Measurements from ENCODE around the gene ZNF154. TPM values are rescaled to one million over a fixed set of nuclear protein-coding genes. Genes with fewer than 3 reads are reported as not detected.

Gene ZNF154
- polyA plus RNA-seq, 1 experiment = 1.5 TPM

GRCh38 chr19:57719901-57720519 lies 11.0 kb upstream of the ZNF154 start:
- CTCF ChIA-PET = no interaction called here
- TF ChIP-seq CTCF (IDR thresholded peaks at IDR 0.05; ENCODE audit: insufficient read depth, low read depth, low read length) = no peak
- no peak for DNase-seq (ENCODE audit: low read depth)
- no peak overlapping the region for H3K4me3 ChIP-seq (ENCODE audit: low read depth, low read length)
- no peaks in the 10 kb centered on the region for H3K27me3 ChIP-seq (ENCODE audit: control insufficient read depth, insufficient read depth, low read length)
- POLR2A ChIA-PET = no interaction called here
- H3K36me3 ChIP-seq (ENCODE audit: control insufficient read depth, insufficient read depth, low read length) = peaks cover 28% of the 10 kb centered on the region

GRCh38 chr19:57719424-57719823 lies 10.4 kb upstream of the ZNF154 start:
- TF ChIP-seq CTCF (IDR thresholded peaks at IDR 0.05; ENCODE audit: insufficient read depth, low read depth, low read length) = no peak
- H3K36me3 ChIP-seq (ENCODE audit: control insufficient read depth, insufficient read depth, low read length) = peaks cover 28% of the 10 kb centered on the region
- no peaks in the 10 kb centered on the region for H3K27me3 ChIP-seq (ENCODE audit: control insufficient read depth, insufficient read depth, low read length)
- H3K4me3 ChIP-seq (ENCODE audit: low read depth, low read length) = no peak overlapping the region
- POLR2A ChIA-PET = no interaction called here
- DNase-seq (ENCODE audit: low read depth) = no peak
- CTCF ChIA-PET = no interaction called here

GRCh38 chr19:57712222-57712621 lies 3.2 kb upstream of the ZNF154 start:
- no peak for TF ChIP-seq CTCF (IDR thresholded peaks at IDR 0.05; ENCODE audit: insufficient read depth, low read depth, low read length)
- H3K36me3 ChIP-seq (ENCODE audit: control insufficient read depth, insufficient read depth, low read length) = no peaks in the 10 kb centered on the region
- no peaks in the 10 kb centered on the region for H3K27me3 ChIP-seq (ENCODE audit: control insufficient read depth, insufficient read depth, low read length)
- ChIA-PET CTCF (no interaction called here), POLR2A (no interaction called here)
- no peak for DNase-seq (ENCODE audit: low read depth)
- H3K4me3 ChIP-seq (ENCODE audit: low read depth, low read length) = no peak overlapping the region

GRCh38 chr19:57709616-57710015 lies 612 bp upstream of the ZNF154 start:
- no peak for TF ChIP-seq CTCF (IDR thresholded peaks at IDR 0.05; ENCODE audit: insufficient read depth, low read depth, low read length)
- no peak overlapping the region for H3K4me3 ChIP-seq (ENCODE audit: low read depth, low read length)
- CTCF ChIA-PET = no interaction called here
- POLR2A ChIA-PET = interaction anchor here (1.0 kb wide), 1 partner anchor 17 kb away, joined by 3 read pairs; no protein-coding TSS in a partner anchor
- H3K27me3 ChIP-seq (ENCODE audit: control insufficient read depth, insufficient read depth, low read length) = no peaks in the 10 kb centered on the region
- no peak for DNase-seq (ENCODE audit: low read depth)
- H3K36me3 ChIP-seq (ENCODE audit: control insufficient read depth, insufficient read depth, low read length) = peaks cover 1% of the 10 kb centered on the region; the same call in 1 of the 2 replicates

GRCh38 chr19:57706346-57706745 lies 2.7 kb downstream of the ZNF154 start:
- CTCF ChIA-PET = no interaction called here
- Histone ChIP-seq H3K36me3 (ENCODE audit: control insufficient read depth, insufficient read depth, low read length) (peaks cover 5% of the 10 kb centered on the region; the same call in 1 of the 2 replicates), H3K4me3 (ENCODE audit: low read depth, low read length) (no peak overlapping the region), H3K27me3 (ENCODE audit: control insufficient read depth, insufficient read depth, low read length) (no peaks in the 10 kb centered on the region)
- DNase-seq (ENCODE audit: low read depth) = no peak
- POLR2A ChIA-PET = no interaction called here
- TF ChIP-seq CTCF (IDR thresholded peaks at IDR 0.05; ENCODE audit: insufficient read depth, low read depth, low read length) = no peak
